Effector memory CD4-positive, alpha-beta T cell (primary cell): ENCODE data around the gene GRID1.

ENCODE experiments used
- DNase-seq, 3 donors: peaks; one replicate each; pipeline ENCODE4 v3.0.0-alpha.2; 2020
- H3K27ac ChIP-seq: 2 replicates; pipeline ENCODE4 v1.7.0; 2013; ENCODE audit warnings: mild to moderate bottlenecking, low read length, moderate library complexity; ENCODE audit not compliant: insufficient read depth, poor library complexity, severe bottlenecking
- H3K27me3 ChIP-seq: replicated peaks from 2 replicates; pipeline ENCODE4 v1.7.0; 2013; ENCODE audit warnings: mild to moderate bottlenecking, low read length; ENCODE audit not compliant: insufficient read depth, control insufficient read depth, poor library complexity, severe bottlenecking
- H3K36me3 ChIP-seq: 2 replicates; pipeline ENCODE4 v1.7.0; 2013; ENCODE audit warnings: mild to moderate bottlenecking, low read length, moderate library complexity; ENCODE audit not compliant: control insufficient read depth, insufficient read depth
- H3K4me1 ChIP-seq: 2 replicates; pipeline ENCODE4 v1.7.0; 2013; ENCODE audit warnings: low read length, mild to moderate bottlenecking; ENCODE audit not compliant: control insufficient read depth, insufficient read depth, poor library complexity, severe bottlenecking
- H3K4me3 ChIP-seq: 2 replicates; pipeline ENCODE4 v1.7.0; 2013; ENCODE audit warnings: low read length, low read depth, mild to moderate bottlenecking; ENCODE audit not compliant: insufficient read depth, poor library complexity, severe bottlenecking
- H3K9me3 ChIP-seq: 2 replicates; pipeline ENCODE4 v1.7.0; 2013; ENCODE audit warnings: mild to moderate bottlenecking, low read length, moderate library complexity; ENCODE audit not compliant: control insufficient read depth

The GRID1 gene

GRCh38 chr10:86315549-86315942, 51.0 kb downstream of the GRID1 start:
- Histone ChIP-seq H3K27me3 (no peaks in the 10 kb centered on the region), H3K36me3 (no peaks in the 10 kb centered on the region)
- DNase-seq, result no peak

GRCh38 chr10:86314616-86315548, 51.7 kb downstream of the GRID1 start:
- Histone ChIP-seq H3K9me3 (no peaks in the 10 kb centered on the region), H3K27ac (no peak overlapping the region), H3K4me3 (no peak overlapping the region), H3K36me3 (no peaks in the 10 kb centered on the region), H3K4me1 (no peaks in the 10 kb centered on the region), H3K27me3 (no peaks in the 10 kb centered on the region)
- no peak for DNase-seq

More at GRCh38 chr10:86315549-86315942, 51.0 kb downstream of the GRID1 start:
- H3K4me1 ChIP-seq, result no peaks in the 10 kb centered on the region
- H3K27ac ChIP-seq, result no peak overlapping the region
- H3K9me3 ChIP-seq, result no peaks in the 10 kb centered on the region
- no peak overlapping the region for H3K4me3 ChIP-seq

GRCh38 chr10:86313621-86314041, 53.0 kb downstream of the GRID1 start:
- no peaks in the 10 kb centered on the region for H3K4me1 ChIP-seq
- H3K36me3 ChIP-seq, result no peaks in the 10 kb centered on the region
- no peaks in the 10 kb centered on the region for H3K9me3 ChIP-seq

GRCh38 chr10:86312701-86313270, 53.8 kb downstream of the GRID1 start:
- Histone ChIP-seq H3K4me3 (no peak overlapping the region), H3K36me3 (no peaks in the 10 kb centered on the region), H3K27ac (no peak overlapping the region), H3K4me1 (no peaks in the 10 kb centered on the region), H3K27me3 (no peaks in the 10 kb centered on the region), H3K9me3 (no peaks in the 10 kb centered on the region)
- no peak for DNase-seq

More at GRCh38 chr10:86313621-86314041, 53.0 kb downstream of the GRID1 start:
- Histone ChIP-seq H3K27ac (no peak overlapping the region), H3K27me3 (no peaks in the 10 kb centered on the region), H3K4me3 (no peak overlapping the region)
- no peak for DNase-seq

- H3K9me3 ChIP-seq, result no peaks in the 10 kb centered on the region
- no peaks in the 10 kb centered on the region for H3K27me3 ChIP-seq
- H3K4me3 ChIP-seq, result no peak overlapping the region
- H3K4me1 ChIP-seq, result no peaks in the 10 kb centered on the region
- H3K27ac ChIP-seq, result no peak overlapping the region
- DNase-seq, result no peak
- no peaks in the 10 kb centered on the region for H3K36me3 ChIP-seq
Observed at GRCh38 chr10:86311906-86312305, 54.7 kb downstream of the GRID1 start.

- DNase-seq, result no peak
Observed at GRCh38 chr10:86311190-86311589, 55.4 kb downstream of the GRID1 start.

GRCh38 chr10:86310702-86311101, 55.9 kb downstream of the GRID1 start:
- Histone ChIP-seq H3K4me3 (no peak overlapping the region), H3K4me1 (no peaks in the 10 kb centered on the region), H3K36me3 (no peaks in the 10 kb centered on the region), H3K27ac (no peak overlapping the region), H3K27me3 (peaks cover 4% of the 10 kb centered on the region), H3K9me3 (no peaks in the 10 kb centered on the region)
- DNase-seq, result no peak

More at GRCh38 chr10:86311190-86311589, 55.4 kb downstream of the GRID1 start:
- H3K27ac ChIP-seq, result no peak overlapping the region
- peaks cover 2% of the 10 kb centered on the region for H3K27me3 ChIP-seq
- no peak overlapping the region for H3K4me3 ChIP-seq
- no peaks in the 10 kb centered on the region for H3K36me3 ChIP-seq
- H3K4me1 ChIP-seq, result no peaks in the 10 kb centered on the region
- H3K9me3 ChIP-seq, result no peaks in the 10 kb centered on the region

- DNase-seq, result no peak
- peaks cover 4% of the 10 kb centered on the region for H3K27me3 ChIP-seq
- no peaks in the 10 kb centered on the region for H3K9me3 ChIP-seq
- no peaks in the 10 kb centered on the region for H3K36me3 ChIP-seq
- no peaks in the 10 kb centered on the region for H3K4me1 ChIP-seq
- H3K27ac ChIP-seq, result no peak overlapping the region
- H3K4me3 ChIP-seq, result no peak overlapping the region
Observed at GRCh38 chr10:86310291-86310690, 56.3 kb downstream of the GRID1 start.

- no peaks in the 10 kb centered on the region for H3K9me3 ChIP-seq
- H3K4me1 ChIP-seq, result no peaks in the 10 kb centered on the region
Observed at GRCh38 chr10:86308056-86308455, 58.5 kb downstream of the GRID1 start.

GRCh38 chr10:86306628-86307278, 59.8 kb downstream of the GRID1 start:
- H3K4me3 ChIP-seq, result no peak overlapping the region
- H3K4me1 ChIP-seq, result no peaks in the 10 kb centered on the region
- no peak overlapping the region for H3K27ac ChIP-seq
- no peak for DNase-seq
- peaks cover 4% of the 10 kb centered on the region for H3K27me3 ChIP-seq
- H3K9me3 ChIP-seq, result no peaks in the 10 kb centered on the region
- no peaks in the 10 kb centered on the region for H3K36me3 ChIP-seq

More at GRCh38 chr10:86308056-86308455, 58.5 kb downstream of the GRID1 start:
- H3K27ac ChIP-seq, result no peak overlapping the region
- H3K4me3 ChIP-seq, result no peak overlapping the region
- peaks cover 4% of the 10 kb centered on the region for H3K27me3 ChIP-seq
- H3K36me3 ChIP-seq, result no peaks in the 10 kb centered on the region
- DNase-seq, result no peak
